HepG2 (cell line): ENCODE data around the gene SYNJ2. TPM values are rescaled to one million over a fixed set of nuclear protein-coding genes. Genes with fewer than 3 reads are reported as not detected.

ENCODE experiments used
- CREM ChIP-seq, 2 experiments: sonication (generic) in 1 of 2; formaldehyde crosslinking in 1 of 2; IDR thresholded peaks; 2 replicates each; pipeline versions ENCODE4 v1.4.0 to v1.6.1; 2016 to 2020; ENCODE audit warnings: antibody characterized with exemption in 1 of 2, mild to moderate bottlenecking in 1 of 2, missing genetic modification reagents in 1 of 2
- GLI4 ChIP-seq: sonication (generic); formaldehyde crosslinking; IDR thresholded peaks from 2 replicates; pipeline ENCODE4 v1.5.1; 2020; ENCODE audit warnings: missing genetic modification reagents, mild to moderate bottlenecking, moderate library complexity, borderline replicate concordance
- JARID2 ChIP-seq: sonication (generic); formaldehyde crosslinking; IDR thresholded peaks from 2 replicates; pipeline ENCODE4 v1.8.1; 2023; ENCODE audit warnings: missing genetic modification reagents, inconsistent platforms; ENCODE audit not compliant: insufficient replicate concordance
- MIXL1 ChIP-seq: IDR thresholded peaks from 2 replicates; pipeline ENCODE4 v1.6.1; 2016
- PAWR ChIP-seq: sonication (generic); formaldehyde crosslinking; IDR thresholded peaks from 2 replicates; pipeline ENCODE4 v1.4.0; 2020; ENCODE audit warnings: missing genetic modification reagents, mild to moderate bottlenecking, borderline replicate concordance
- PHF20 ChIP-seq: sonication (generic); formaldehyde crosslinking; IDR thresholded peaks from 2 replicates; pipeline ENCODE4 v1.5.0; 2020; ENCODE audit warnings: mild to moderate bottlenecking, missing genetic modification reagents
- RARG ChIP-seq: sonication (generic); formaldehyde crosslinking; IDR thresholded peaks from 2 replicates; pipeline ENCODE4 v1.4.0; 2020; ENCODE audit warnings: low read depth, mild to moderate bottlenecking, missing genetic modification reagents
- TARDBP ChIP-seq: sonication (generic); formaldehyde crosslinking; IDR thresholded peaks from 2 replicates; pipeline ENCODE4 v1.8.0; 2022; ENCODE audit warnings: mild to moderate bottlenecking, missing genetic modification reagents
- TBX3 ChIP-seq: fragments of 450-650 bp; IDR thresholded peaks from 2 replicates; pipeline ENCODE4 v1.6.1; 2017; ENCODE audit warnings: antibody characterized with exemption, mild to moderate bottlenecking, inconsistent platforms, borderline replicate concordance
- TP53 ChIP-seq: sonication (generic); formaldehyde crosslinking; conservative IDR thresholded peaks from 2 replicates; pipeline ENCODE4 v1.4.0; 2020; ENCODE audit warnings: missing genetic modification reagents
- ZFP36L2 ChIP-seq: sonication (generic); formaldehyde crosslinking; IDR thresholded peaks from 2 replicates; pipeline ENCODE4 v1.4.0; 2020; ENCODE audit warnings: missing genetic modification reagents
- ZFP41 ChIP-seq: sonication (generic); formaldehyde crosslinking; IDR thresholded peaks from 2 replicates; pipeline ENCODE4 v1.4.0; 2020; ENCODE audit warnings: mild to moderate bottlenecking, missing genetic modification reagents, borderline replicate concordance
- ZNF354B ChIP-seq: sonication (generic); formaldehyde crosslinking; IDR thresholded peaks from 2 replicates; pipeline ENCODE4 v1.8.0; 2022; ENCODE audit warnings: mild to moderate bottlenecking, missing genetic modification reagents
- ZNF607 ChIP-seq: sonication (generic); formaldehyde crosslinking; IDR thresholded peaks from 2 replicates; pipeline ENCODE4 v1.5.1; 2020; ENCODE audit warnings: missing genetic modification reagents, mild to moderate bottlenecking, borderline replicate concordance
- ZNF780A ChIP-seq: sonication (generic); formaldehyde crosslinking; IDR thresholded peaks from 2 replicates; pipeline ENCODE4 v1.8.0; 2022; ENCODE audit warnings: mild to moderate bottlenecking, missing genetic modification reagents, moderate library complexity
- ZNF891 ChIP-seq: sonication (generic); formaldehyde crosslinking; IDR thresholded peaks from 2 replicates; pipeline ENCODE4 v1.5.0; 2020; ENCODE audit warnings: mild to moderate bottlenecking, missing genetic modification reagents
- polyA plus RNA-seq, 8 experiments: library from polyadenylated mRNA; depleted of rRNA in 3 of 8; stranded (reverse) in 7 of 8; unstranded in 1 of 8; fragments of >200 nt; fragmentation: Illumina TruSeq in 4 of 8; extraction: Trizol in 4 of 8; gene quantifications; 2 replicates each; pipeline versions ENCODE4 v1.2.1 to v1.2.3, GENCODE V29; 2011 to 2016; ENCODE audit warnings: low read depth in 4 of 8, missing spikeins in 1 of 8, mixed read lengths in 1 of 8; ENCODE audit not compliant: insufficient read depth in 1 of 8
- total RNA-seq, 5 experiments: library from RNA; depleted of rRNA; stranded (reverse); fragments of >200 nt; fragmentation: Illumina TruSeq; extraction: Trizol; gene quantifications; 2 replicates each; pipeline ENCODE4 v1.2.3, GENCODE V29; 2016; ENCODE audit warnings: low read depth in 1 of 5
- TF ChIP-seq, protein P1 (sequence below): sonication (generic); formaldehyde crosslinking; IDR thresholded peaks from 2 replicates; pipeline ENCODE4 v1.4.0; 2020; ENCODE audit warnings: mild to moderate bottlenecking, missing genetic modification reagents, borderline replicate concordance
- TF ChIP-seq, protein P2 (sequence below): sonication (generic); formaldehyde crosslinking; IDR thresholded peaks from 2 replicates; pipeline ENCODE4 v1.5.0; 2020; ENCODE audit warnings: mild to moderate bottlenecking, missing genetic modification reagents, borderline replicate concordance
- TF ChIP-seq, protein P3 (sequence below), 2 experiments: fragments of 450-650 bp in 1 of 2; sonication (generic) in 1 of 2; formaldehyde crosslinking; IDR thresholded peaks; 2 replicates each; pipeline versions ENCODE4 v1.5.0 to v1.8.0; 2020 to 2022; ENCODE audit warnings: mild to moderate bottlenecking in 1 of 2, missing genetic modification reagents in 1 of 2

Gene SYNJ2
- total and polyA plus RNA-seq, 2 of the 13 experiments (the other 11 are each of a cell fraction or from before 2014, with no cell fraction given) = 39.1 to 57.6 TPM

DNA sequence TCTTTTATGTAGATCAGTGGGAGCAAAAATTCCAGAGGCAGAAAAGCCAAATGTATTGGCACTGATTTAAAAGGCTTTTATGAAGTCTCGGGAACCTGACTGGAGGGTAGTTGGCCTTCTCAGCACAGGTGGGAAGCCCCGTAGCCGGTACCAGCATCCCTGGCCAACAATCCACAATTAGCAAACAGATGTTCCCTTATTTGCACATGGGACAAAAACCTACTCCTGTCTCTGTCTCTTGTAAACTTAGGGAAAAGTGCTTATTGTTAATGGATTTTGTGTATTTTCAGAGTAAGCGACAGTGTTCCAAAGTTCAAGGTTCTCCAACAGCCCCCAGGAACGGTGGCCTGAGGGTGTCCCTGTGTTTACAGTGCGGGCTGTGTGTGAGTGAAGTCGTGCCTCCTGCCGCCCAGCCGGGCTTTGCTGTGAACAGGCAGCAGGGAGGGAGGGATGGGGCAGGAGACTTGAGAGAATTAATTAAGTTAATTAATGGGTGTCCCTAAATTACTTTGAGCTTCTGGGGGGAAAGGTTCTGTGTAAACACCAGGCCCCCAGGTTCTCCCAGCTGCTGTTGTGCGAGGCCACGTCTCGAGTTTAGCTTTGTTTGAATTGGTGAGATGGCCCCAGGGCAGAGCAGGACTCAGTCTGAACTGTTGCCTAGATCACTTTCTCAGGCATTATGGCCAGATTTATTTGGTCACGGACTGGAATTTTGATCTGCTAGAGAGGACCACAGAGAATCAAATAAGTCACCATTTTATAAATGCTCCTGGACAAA is 3.9 kb downstream of the SYNJ2 start (continued):
- TF ChIP-seq, protein P1, sequence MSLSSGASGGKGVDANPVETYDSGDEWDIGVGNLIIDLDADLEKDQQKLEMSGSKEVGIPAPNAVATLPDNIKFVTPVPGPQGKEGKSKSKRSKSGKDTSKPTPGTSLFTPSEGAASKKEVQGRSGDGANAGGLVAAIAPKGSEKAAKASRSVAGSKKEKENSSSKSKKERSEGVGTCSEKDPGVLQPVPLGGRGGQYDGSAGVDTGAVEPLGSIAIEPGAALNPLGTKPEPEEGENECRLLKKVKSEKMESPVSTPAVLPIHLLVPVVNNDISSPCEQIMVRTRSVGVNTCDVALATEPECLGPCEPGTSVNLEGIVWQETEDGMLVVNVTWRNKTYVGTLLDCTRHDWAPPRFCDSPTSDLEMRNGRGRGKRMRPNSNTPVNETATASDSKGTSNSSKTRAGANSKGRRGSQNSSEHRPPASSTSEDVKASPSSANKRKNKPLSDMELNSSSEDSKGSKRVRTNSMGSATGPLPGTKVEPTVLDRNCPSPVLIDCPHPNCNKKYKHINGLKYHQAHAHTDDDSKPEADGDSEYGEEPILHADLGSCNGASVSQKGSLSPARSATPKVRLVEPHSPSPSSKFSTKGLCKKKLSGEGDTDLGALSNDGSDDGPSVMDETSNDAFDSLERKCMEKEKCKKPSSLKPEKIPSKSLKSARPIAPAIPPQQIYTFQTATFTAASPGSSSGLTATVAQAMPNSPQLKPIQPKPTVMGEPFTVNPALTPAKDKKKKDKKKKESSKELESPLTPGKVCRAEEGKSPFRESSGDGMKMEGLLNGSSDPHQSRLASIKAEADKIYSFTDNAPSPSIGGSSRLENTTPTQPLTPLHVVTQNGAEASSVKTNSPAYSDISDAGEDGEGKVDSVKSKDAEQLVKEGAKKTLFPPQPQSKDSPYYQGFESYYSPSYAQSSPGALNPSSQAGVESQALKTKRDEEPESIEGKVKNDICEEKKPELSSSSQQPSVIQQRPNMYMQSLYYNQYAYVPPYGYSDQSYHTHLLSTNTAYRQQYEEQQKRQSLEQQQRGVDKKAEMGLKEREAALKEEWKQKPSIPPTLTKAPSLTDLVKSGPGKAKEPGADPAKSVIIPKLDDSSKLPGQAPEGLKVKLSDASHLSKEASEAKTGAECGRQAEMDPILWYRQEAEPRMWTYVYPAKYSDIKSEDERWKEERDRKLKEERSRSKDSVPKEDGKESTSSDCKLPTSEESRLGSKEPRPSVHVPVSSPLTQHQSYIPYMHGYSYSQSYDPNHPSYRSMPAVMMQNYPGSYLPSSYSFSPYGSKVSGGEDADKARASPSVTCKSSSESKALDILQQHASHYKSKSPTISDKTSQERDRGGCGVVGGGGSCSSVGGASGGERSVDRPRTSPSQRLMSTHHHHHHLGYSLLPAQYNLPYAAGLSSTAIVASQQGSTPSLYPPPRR (CRISPR knock-in tag) = peak; percentile 98
- TF ChIP-seq MIXL1 (CRISPR knock-in tag) (peak; percentile 99), TARDBP (CRISPR knock-in tag) (peak; percentile 100), CREM (IDR thresholded peaks at IDR 0.05) (peak; percentile 95), CREM (CRISPR knock-in tag; IDR thresholded peaks at IDR 0.05) (no peak), ZNF891 (CRISPR knock-in tag) (no peak), ZNF354B (CRISPR knock-in tag) (no peak), GLI4 (CRISPR knock-in tag) (no peak), PAWR (CRISPR knock-in tag) (no peak; the same call in 1 of the 2 replicates), JARID2 (CRISPR knock-in tag) (peak; percentile 67), ZFP41 (CRISPR knock-in tag) (no peak), TP53 (CRISPR knock-in tag) (no peak; the same call in 1 of the 2 replicates), ZNF780A (CRISPR knock-in tag) (0 out of 2 replicates have a peak, but pooled peaks have one; percentile 63), TBX3 (peak; percentile 93), ZFP36L2 (CRISPR knock-in tag) (0 out of 2 replicates have a peak, but pooled peaks have one; percentile 66), ZNF607 (CRISPR knock-in tag) (peak; percentile 35; the same call in 1 of the 2 replicates), PHF20 (CRISPR knock-in tag) (peak; percentile 54; the same call in 1 of the 2 replicates), RARG (CRISPR knock-in tag) (no peak)
- TF ChIP-seq, protein P2, sequence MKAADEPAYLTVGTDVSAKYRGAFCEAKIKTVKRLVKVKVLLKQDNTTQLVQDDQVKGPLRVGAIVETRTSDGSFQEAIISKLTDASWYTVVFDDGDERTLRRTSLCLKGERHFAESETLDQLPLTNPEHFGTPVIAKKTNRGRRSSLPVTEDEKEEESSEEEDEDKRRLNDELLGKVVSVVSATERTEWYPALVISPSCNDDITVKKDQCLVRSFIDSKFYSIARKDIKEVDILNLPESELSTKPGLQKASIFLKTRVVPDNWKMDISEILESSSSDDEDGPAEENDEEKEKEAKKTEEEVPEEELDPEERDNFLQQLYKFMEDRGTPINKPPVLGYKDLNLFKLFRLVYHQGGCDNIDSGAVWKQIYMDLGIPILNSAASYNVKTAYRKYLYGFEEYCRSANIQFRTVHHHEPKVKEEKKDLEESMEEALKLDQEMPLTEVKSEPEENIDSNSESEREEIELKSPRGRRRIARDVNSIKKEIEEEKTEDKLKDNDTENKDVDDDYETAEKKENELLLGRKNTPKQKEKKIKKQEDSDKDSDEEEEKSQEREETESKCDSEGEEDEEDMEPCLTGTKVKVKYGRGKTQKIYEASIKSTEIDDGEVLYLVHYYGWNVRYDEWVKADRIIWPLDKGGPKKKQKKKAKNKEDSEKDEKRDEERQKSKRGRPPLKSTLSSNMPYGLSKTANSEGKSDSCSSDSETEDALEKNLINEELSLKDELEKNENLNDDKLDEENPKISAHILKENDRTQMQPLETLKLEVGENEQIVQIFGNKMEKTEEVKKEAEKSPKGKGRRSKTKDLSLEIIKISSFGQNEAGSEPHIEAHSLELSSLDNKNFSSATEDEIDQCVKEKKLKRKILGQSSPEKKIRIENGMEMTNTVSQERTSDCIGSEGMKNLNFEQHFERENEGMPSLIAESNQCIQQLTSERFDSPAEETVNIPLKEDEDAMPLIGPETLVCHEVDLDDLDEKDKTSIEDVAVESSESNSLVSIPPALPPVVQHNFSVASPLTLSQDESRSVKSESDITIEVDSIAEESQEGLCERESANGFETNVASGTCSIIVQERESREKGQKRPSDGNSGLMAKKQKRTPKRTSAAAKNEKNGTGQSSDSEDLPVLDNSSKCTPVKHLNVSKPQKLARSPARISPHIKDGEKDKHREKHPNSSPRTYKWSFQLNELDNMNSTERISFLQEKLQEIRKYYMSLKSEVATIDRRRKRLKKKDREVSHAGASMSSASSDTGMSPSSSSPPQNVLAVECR (CRISPR knock-in tag) = peak; percentile 74
- TF ChIP-seq, protein P3, sequence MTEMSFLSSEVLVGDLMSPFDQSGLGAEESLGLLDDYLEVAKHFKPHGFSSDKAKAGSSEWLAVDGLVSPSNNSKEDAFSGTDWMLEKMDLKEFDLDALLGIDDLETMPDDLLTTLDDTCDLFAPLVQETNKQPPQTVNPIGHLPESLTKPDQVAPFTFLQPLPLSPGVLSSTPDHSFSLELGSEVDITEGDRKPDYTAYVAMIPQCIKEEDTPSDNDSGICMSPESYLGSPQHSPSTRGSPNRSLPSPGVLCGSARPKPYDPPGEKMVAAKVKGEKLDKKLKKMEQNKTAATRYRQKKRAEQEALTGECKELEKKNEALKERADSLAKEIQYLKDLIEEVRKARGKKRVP (CRISPR knock-in tag; IDR thresholded peaks at IDR 0.05) = peak in 1 of 2 experiments; percentile 75; a peak in 1 of 4 replicates
